Vagina (tissue), 2 donors: ENCODE results near the gene NUP54. TPM values are rescaled to one million over a fixed set of nuclear protein-coding genes. Genes with fewer than 3 reads are reported as not detected.
A peak's percentile ranks its signal among the peaks of the same experiment; 100 is the strongest.

ENCODE experiments used
- DNase-seq, 2 donors: peaks; one replicate each; pipeline ENCODE4 v3.0.0-alpha.2; 2017; ENCODE audit errors: extremely low spot score in 2 of 2
- H3K27ac ChIP-seq: fragments of 200-600 bp; sonication (generic); one replicate; pipeline ENCODE4 v1.5.1; 2019
- H3K27me3 ChIP-seq: fragments of 200-600 bp; sonication (generic); one replicate; pipeline ENCODE4 v1.5.1; 2019
- H3K36me3 ChIP-seq, 2 donors: fragments of 200-600 bp; sonication (generic); one replicate each; pipeline ENCODE4 v1.5.1; 2017 to 2019
- H3K4me1 ChIP-seq: fragments of 200-600 bp; sonication (generic); one replicate; pipeline ENCODE4 v1.5.1; 2019
- H3K4me3 ChIP-seq, 2 donors: fragments of 200-600 bp; sonication (generic); 1 replicate in 1 of 2; 2 replicates in 1 of 2; pipeline ENCODE4 v1.5.1; 2016 to 2019
- H3K9me3 ChIP-seq: fragments of 200-600 bp; sonication (generic); one replicate; pipeline ENCODE4 v1.5.1; 2019
- CTCF ChIP-seq, 3 experiments: fragments of 450-650 bp in 2 of 3; fragments of 200-600 bp in 1 of 3; sonication (generic) in 1 of 3; IDR thresholded peaks; one replicate each; pipeline ENCODE4 v1.5.1; 2017 to 2019; ENCODE audit warnings: antibody characterized with exemption in 3 of 3, mild to moderate bottlenecking in 2 of 3, moderate library complexity in 2 of 3
- POLR2A ChIP-seq, 2 donors: fragments of 450-650 bp; IDR thresholded peaks; one replicate each; pipeline ENCODE4 v1.6.1; 2017; ENCODE audit warnings: antibody characterized with exemption in 2 of 2, mild to moderate bottlenecking in 2 of 2, moderate library complexity in 2 of 2
- POLR2AphosphoS5 ChIP-seq, 2 donors: sonication (generic); formaldehyde crosslinking; IDR thresholded peaks; one replicate each; pipeline ENCODE4 v1.9.0; 2017; ENCODE audit warnings: antibody characterized with exemption in 2 of 2, mild to moderate bottlenecking in 2 of 2, low read depth in 1 of 2; ENCODE audit not compliant: insufficient read depth in 1 of 2
- intact Hi-C: fragments of 100-400 bp; cut with DNase I; formaldehyde crosslinking; loops from one replicate; pipeline ENCODE4 v1.15.1; 2023
- total RNA-seq: library from RNA; depleted of rRNA; stranded (reverse); fragments of >200 nt; gene quantifications from one replicate; pipeline ENCODE4 v1.2.3, GENCODE V29; 2016

NUP54 gene
- total RNA-seq, 1 donor from 2014 or later: 31.2 TPM

- DNase-seq: no peak
- intact Hi-C loops: no loop called here
- Histone ChIP-seq H3K36me3 (no peaks in the 10 kb centered on the region), H3K27ac (no peak overlapping the region), H3K4me3 (no peak overlapping the region), H3K9me3 (no peaks in the 10 kb centered on the region), H3K27me3 (no peaks in the 10 kb centered on the region), H3K4me1 (no peaks in the 10 kb centered on the region)
- TF ChIP-seq POLR2AphosphoS5 (IDR thresholded peaks at IDR 0.05; ENCODE audit: insufficient read depth in 1 of 2, low read depth in 1 of 2): peak in 1 of 2 donors; percentile 15
- no peak for TF ChIP-seq CTCF (IDR thresholded peaks at IDR 0.05)
- no peak for TF ChIP-seq POLR2A (IDR thresholded peaks at IDR 0.05)
These were observed 57.1 kb downstream of the NUP54 start for GRCh38 chr4:76091052-76091451.

GRCh38 chr4:76090241-76090691 is 57.9 kb downstream of the NUP54 start:
- no peak for DNase-seq
- Histone ChIP-seq H3K4me3 (no peak overlapping the region), H3K9me3 (no peaks in the 10 kb centered on the region), H3K27ac (no peak overlapping the region), H3K36me3 (no peaks in the 10 kb centered on the region), H3K4me1 (no peaks in the 10 kb centered on the region), H3K27me3 (no peaks in the 10 kb centered on the region)
- no peak for TF ChIP-seq CTCF (IDR thresholded peaks at IDR 0.05)
- TF ChIP-seq POLR2A (IDR thresholded peaks at IDR 0.05): no peak
- peak in 1 of 2 donors; percentile 60 for TF ChIP-seq POLR2AphosphoS5 (IDR thresholded peaks at IDR 0.05; ENCODE audit: insufficient read depth in 1 of 2, low read depth in 1 of 2)
- intact Hi-C loops: no loop called here

- Histone ChIP-seq H3K27ac (no peak overlapping the region), H3K36me3 (no peaks in the 10 kb centered on the region), H3K27me3 (no peaks in the 10 kb centered on the region), H3K9me3 (no peaks in the 10 kb centered on the region), H3K4me3 (no peak overlapping the region), H3K4me1 (no peaks in the 10 kb centered on the region)
- no peak for DNase-seq
- no peak for TF ChIP-seq POLR2A (IDR thresholded peaks at IDR 0.05)
- TF ChIP-seq POLR2AphosphoS5 (IDR thresholded peaks at IDR 0.05; ENCODE audit: insufficient read depth in 1 of 2, low read depth in 1 of 2): no peak
- no peak for TF ChIP-seq CTCF (IDR thresholded peaks at IDR 0.05)
- intact Hi-C loops: no loop called here
These were observed 59.5 kb downstream of the NUP54 start for GRCh38 chr4:76088719-76089118.

GRCh38 chr4:76087007-76087769 is 61.0 kb downstream of the NUP54 start:
- H3K4me3 ChIP-seq: no peak overlapping the region
- intact Hi-C loops: no loop called here
- no peaks in the 10 kb centered on the region for H3K4me1 ChIP-seq
- H3K27me3 ChIP-seq: no peaks in the 10 kb centered on the region
- H3K9me3 ChIP-seq: no peaks in the 10 kb centered on the region
- H3K36me3 ChIP-seq: no peaks in the 10 kb centered on the region
- TF ChIP-seq POLR2AphosphoS5 (IDR thresholded peaks at IDR 0.05; ENCODE audit: insufficient read depth in 1 of 2, low read depth in 1 of 2) (peak in 1 of 2 donors; percentile 16), POLR2A (IDR thresholded peaks at IDR 0.05) (no peak)
- DNase-seq: no peak
- no peak overlapping the region for H3K27ac ChIP-seq

- Histone ChIP-seq H3K27ac (no peak overlapping the region), H3K4me3 (no peak overlapping the region), H3K36me3 (no peaks in the 10 kb centered on the region), H3K27me3 (no peaks in the 10 kb centered on the region), H3K9me3 (no peaks in the 10 kb centered on the region), H3K4me1 (no peaks in the 10 kb centered on the region)
- no peak for TF ChIP-seq CTCF (IDR thresholded peaks at IDR 0.05)
- no peak for TF ChIP-seq POLR2A (IDR thresholded peaks at IDR 0.05)
- no peak for TF ChIP-seq POLR2AphosphoS5 (IDR thresholded peaks at IDR 0.05; ENCODE audit: insufficient read depth in 1 of 2, low read depth in 1 of 2)
- intact Hi-C loops: no loop called here
- no peak for DNase-seq
These were observed 63.7 kb downstream of the NUP54 start for GRCh38 chr4:76084542-76084941.
